GM18520 (cell line): Measurements from ENCODE around the gene SPATA2.

Experiments
- ATAC-seq: cut with Tn5 transposase; IDR thresholded peaks from one replicate; pipeline ENCODE4 v1.9.1; 2021; ENCODE audit not compliant: unreplicated experiment

The SPATA2 gene

GRCh38 chr20:49935746-49936152, 20.4 kb upstream of the SPATA2 start:
- ATAC-seq = no peak

GRCh38 chr20:49929142-49929494, 13.8 kb upstream of the SPATA2 start:
- ATAC-seq = no peak

GRCh38 chr20:49928411-49929141, 13.2 kb upstream of the SPATA2 start:
- no peak for ATAC-seq

GRCh38 chr20:49925901-49926454, 10.6 kb upstream of the SPATA2 start:
- no peak for ATAC-seq

- ATAC-seq = no peak
These were observed 8.9 kb upstream of the SPATA2 start for GRCh38 chr20:49924247-49924646.

- no peak for ATAC-seq
These were observed 4.1 kb upstream of the SPATA2 start for GRCh38 chr20:49919461-49919860.

- no peak for ATAC-seq
These were observed 3.7 kb upstream of the SPATA2 start for GRCh38 chr20:49919009-49919408.

- no peak for ATAC-seq
These were observed 3.1 kb upstream of the SPATA2 start for GRCh38 chr20:49918446-49918845.

GRCh38 chr20:49916146-49917002, 1.0 kb upstream of the SPATA2 start:
- ATAC-seq = no peak

- peak; percentile 3 for ATAC-seq
These were observed 280 bp downstream of the SPATA2 start for GRCh38 chr20:49915118-49915379.

GRCh38 chr20:49914310-49915117, 815 bp downstream of the SPATA2 start:
- ATAC-seq = no peak

- no peak for ATAC-seq
These were observed 1.8 kb downstream of the SPATA2 start for GRCh38 chr20:49913399-49914047.

- ATAC-seq = no peak
These were observed 5.0 kb downstream of the SPATA2 start for GRCh38 chr20:49910340-49910706.

GRCh38 chr20:49909499-49910339, 5.6 kb downstream of the SPATA2 start:
- ATAC-seq = no peak

GRCh38 chr20:49908258-49908565, 7.1 kb downstream of the SPATA2 start:
- ATAC-seq = no peak

- no peak for ATAC-seq
These were observed 7.7 kb downstream of the SPATA2 start for GRCh38 chr20:49907405-49908257.

- ATAC-seq = no peak
These were observed 8.6 kb downstream of the SPATA2 start for GRCh38 chr20:49906615-49907154.

GRCh38 chr20:49906101-49906604, 9.2 kb downstream of the SPATA2 start:
- no peak for ATAC-seq
